Fibroblast of the conjunctiva (primary cell): ENCODE results near the gene OR10P1.

Experiments
- DNase-seq: peaks from one replicate; pipeline ENCODE4 v3.0.0-alpha.2; 2010; ENCODE audit warnings: low read depth

The OR10P1 gene

GRCh38 chr12:55685671-55686070, 49.0 kb downstream of the OR10P1 start:
- DNase-seq: no peak

- no peak for DNase-seq
These were observed 49.8 kb downstream of the OR10P1 start for GRCh38 chr12:55686366-55687010.
